NOMO-1 treated with DMSO at 0.1 percent for 48 hours (cell line): ENCODE results near the gene ANKRD13D.

Source experiments
- DNase-seq: peaks from one replicate; lab custom pipeline; 2025; ENCODE audit not compliant: unreplicated experiment; lab: John Stamatoyannopoulos, UW

ANKRD13D gene

DNA sequence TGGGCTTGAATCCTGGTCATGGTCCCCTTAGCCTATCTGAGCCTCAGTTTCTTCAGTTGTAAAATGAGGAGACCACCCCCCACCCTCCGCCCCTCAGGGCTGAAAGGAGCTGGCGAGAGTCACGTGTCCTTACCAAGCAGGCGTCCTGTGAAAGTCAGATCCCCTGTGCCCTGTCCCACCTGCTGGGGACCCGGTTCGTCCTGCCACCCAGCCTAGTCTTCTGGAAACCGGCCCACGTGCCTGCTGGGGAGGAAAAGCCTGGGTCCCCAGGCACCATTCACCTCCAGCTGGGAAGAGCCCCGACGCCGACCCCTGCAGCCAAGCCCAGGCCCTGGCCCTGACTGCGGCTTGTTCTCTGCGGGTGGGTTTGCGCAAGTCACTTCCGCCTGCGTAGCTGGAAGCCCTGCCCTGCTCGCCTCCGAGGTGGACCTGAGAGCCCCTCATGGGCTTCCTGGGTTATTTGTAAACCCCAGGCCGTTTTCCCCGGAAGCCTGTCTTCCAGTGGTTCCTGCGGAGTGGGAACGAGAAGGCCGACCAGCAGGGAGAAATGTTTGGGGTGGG is 13.5 kb downstream of the ANKRD13D start:
- peak; percentile 72 for DNase-seq

DNA sequence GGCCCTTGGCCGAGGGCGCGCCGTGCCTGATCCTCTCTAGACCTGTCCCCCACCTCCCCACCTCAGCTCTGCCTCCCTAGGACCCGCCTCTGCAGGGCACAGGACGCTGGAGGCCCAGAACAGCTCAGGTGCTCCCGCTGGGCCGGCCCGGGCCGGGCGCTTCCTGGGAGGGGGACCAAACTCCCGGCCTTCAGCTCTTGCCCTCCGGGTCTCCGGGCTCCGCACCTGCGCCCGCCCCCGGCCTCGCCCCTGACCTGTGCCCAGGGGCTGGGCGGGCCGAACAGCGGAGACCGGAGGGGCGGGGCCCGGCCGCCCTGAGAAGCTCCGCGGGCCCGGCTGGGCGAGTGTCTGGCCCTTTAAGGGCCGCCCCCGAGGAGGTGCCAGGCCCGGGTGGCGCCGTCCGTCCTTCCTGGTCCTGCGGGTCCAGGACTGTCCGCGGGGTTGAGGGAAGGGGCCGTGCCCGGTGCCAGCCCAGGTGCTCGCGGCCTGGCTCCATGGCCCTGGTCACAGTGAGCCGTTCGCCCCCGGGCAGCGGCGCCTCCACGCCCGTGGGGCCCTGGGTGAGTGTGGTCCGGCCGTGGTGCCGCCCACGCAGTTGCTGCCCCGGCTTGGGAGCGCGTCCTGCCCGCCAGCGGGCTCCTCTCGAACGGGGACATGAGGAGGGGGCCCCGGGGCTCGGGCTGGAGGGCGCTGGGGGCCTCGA is 14.2 kb downstream of the ANKRD13D start, which contains the start of gene SSH3:
TSS of gene SSH3 (plus strand) at position 399 of the 703 bp plus-strand sequence. CDS start at position 495, 96 bp downstream.
- peak; percentile 77 for DNase-seq

DNA sequence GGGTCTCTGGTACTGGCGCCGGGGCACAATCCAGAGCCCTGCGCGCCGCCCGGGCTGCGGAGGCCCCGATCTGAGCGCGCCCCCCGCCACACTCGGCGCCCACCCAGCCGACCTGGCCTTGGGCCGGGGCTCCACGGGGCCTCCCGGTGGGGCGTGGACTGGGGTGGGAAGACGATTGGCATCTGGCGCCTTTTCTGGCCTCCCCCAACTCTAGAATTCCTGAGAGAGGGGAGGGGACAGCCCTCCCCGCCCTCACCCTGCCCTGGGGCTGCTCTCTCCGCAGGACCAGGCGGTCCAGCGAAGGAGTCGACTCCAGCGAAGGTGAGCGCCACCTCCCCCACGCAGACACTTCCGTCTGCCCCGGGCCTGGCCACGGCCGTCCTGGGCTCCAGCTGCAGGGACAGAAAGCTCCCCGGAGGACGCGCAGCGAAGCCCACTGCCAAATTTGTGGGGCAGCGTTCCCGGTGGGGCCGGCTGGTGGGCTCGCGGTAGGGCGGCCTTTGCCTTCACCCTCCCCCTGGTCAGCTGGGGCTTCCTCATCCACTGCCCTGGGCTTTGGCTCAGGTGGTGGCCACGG is 14.8 kb downstream of the ANKRD13D start:
- no peak for DNase-seq

DNA sequence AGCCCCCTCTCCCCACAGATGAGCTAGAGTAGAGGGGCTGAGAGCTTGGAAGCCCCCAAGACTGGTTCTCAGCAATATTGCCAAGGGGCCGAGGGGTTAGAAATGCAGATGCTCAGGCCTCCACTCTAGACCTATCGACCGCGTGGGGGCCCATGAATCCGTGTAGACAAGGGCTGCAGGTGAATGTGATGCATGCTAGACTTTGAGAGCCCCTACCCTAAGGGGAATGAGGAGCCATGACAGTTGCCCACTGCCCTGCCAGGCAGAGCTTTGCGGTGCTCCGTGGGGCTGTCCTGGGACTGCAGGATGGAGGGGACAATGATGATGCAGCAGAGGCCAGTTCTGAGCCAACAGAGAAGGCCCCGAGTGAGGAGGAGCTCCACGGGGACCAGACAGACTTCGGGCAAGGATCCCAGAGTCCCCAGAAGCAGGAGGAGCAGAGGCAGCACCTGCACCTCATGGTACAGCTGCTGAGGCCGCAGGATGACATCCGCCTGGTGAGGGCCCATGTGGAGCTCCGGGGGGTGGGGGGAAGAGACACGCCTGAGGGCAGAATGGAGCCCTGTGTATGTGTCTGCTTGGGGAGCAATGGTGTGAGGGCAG is 15.5 kb downstream of the ANKRD13D start:
- no peak for DNase-seq

DNA sequence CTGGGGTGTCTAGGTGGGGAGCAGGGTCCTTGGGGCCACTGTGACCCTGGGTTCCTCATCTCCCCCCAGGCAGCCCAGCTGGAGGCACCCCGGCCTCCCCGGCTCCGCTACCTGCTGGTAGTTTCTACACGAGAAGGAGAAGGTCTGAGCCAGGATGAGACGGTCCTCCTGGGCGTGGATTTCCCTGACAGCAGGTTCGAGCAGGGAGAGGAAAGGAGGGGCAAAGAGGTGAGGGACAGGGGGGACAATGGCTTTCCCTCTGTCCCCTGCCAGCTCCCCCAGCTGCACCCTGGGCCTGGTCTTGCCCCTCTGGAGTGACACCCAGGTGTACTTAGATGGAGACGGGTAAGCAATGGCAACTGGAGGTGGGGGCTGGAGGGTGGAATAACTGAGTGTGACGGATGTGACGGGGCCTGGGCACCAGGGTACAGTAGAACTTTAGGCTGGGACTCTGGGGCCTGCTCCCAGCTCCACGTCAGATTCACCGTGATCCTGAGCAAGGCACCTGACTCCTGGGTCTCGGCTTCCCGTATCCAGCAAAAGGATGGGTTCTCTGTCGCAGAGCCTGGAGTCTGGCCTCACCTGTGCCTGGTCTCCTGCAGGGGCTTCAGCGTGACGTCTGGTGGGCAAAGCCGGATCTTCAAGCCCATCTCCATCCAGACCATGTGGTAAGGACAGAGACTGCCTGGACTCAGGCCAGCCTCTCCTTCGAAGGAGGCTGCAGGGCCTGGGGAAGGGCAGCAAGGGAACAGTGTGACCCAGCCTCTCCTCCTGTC is 17.9 kb downstream of the ANKRD13D start:
- no peak for DNase-seq

DNA sequence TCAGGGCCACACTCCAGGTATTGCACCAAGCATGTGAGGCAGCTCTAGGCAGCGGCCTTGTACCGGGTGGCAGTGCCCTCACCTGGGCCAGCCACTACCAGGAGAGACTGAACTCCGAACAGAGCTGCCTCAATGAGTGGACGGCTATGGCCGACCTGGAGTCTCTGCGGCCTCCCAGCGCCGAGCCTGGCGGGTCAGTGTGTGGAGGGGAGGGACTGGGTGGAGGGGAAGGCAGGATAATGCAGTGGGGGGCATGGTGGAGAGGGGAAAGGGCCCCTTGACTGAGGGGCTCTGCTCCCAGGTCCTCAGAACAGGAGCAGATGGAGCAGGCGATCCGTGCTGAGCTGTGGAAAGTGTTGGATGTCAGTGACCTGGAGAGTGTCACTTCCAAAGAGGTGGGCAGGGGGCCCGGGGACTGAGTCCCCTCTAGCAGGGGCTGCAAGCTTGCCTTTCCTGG is 18.5 kb downstream of the ANKRD13D start:
- DNase-seq = no peak

DNA sequence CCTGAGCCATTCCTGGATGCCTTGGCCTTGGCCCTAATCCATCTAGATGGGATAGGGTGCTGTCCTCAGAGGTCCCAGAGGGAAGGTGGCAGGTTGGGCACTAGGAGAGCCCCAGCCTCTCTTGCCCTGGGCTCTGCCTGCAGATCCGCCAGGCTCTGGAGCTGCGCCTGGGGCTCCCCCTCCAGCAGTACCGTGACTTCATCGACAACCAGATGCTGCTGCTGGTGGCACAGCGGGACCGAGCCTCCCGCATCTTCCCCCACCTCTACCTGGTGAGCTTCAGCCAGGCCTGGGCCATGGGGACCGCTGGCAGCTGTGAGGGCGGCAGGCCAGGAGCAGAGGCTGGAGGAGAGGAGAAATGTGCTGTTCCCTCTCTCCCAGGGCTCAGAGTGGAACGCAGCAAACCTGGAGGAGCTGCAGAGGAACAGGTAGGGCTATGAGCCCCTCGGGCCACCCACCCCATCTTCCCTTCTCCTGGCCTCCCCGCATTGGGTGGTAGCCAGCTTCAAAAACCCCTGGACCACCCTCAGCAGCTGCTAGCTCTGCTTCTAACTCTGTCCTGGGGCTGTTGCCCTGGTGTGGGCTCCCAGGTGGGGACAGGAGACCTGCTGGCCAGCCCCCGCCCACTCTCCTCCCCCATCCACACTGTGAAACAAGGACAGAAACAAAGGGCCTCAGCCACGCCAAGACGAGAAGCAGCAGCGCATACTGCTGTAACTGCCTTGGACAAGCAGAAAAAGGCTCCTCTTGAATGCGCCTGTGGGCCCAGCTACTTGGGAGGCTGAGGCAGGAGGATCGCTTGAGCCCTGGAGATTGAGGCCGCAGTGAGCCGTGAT is 19.1 kb downstream of the ANKRD13D start:
- no peak for DNase-seq

DNA sequence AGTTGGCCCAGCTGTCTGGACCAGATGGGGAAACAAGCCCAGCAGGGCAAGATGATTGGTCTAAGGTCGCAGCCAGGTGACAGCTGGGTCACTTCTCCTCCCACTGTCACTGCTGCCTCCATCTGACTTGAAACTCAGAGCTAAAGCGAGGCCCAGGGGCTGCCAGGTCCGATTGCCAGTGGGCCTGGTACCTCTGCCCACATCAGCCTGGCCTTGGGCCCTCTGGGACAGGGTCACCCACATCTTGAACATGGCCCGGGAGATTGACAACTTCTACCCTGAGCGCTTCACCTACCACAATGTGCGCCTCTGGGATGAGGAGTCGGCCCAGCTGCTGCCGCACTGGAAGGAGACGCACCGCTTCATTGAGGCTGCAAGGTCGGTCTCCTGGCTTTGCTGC is 20.1 kb downstream of the ANKRD13D start:
- DNase-seq = no peak

DNA sequence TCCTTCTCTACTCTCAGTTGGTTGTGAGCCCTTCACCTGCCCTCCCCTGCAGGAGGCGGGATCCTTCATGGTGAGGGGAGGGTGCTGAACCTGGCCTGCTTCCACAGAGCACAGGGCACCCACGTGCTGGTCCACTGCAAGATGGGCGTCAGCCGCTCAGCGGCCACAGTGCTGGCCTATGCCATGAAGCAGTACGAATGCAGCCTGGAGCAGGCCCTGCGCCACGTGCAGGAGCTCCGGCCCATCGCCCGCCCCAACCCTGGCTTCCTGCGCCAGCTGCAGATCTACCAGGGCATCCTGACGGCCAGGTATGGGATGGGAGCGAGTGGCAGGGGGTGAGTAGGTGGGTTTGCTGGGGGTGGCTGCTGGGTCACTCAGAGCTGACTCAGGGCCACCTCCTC is 20.6 kb downstream of the ANKRD13D start:
- DNase-seq = no peak

DNA sequence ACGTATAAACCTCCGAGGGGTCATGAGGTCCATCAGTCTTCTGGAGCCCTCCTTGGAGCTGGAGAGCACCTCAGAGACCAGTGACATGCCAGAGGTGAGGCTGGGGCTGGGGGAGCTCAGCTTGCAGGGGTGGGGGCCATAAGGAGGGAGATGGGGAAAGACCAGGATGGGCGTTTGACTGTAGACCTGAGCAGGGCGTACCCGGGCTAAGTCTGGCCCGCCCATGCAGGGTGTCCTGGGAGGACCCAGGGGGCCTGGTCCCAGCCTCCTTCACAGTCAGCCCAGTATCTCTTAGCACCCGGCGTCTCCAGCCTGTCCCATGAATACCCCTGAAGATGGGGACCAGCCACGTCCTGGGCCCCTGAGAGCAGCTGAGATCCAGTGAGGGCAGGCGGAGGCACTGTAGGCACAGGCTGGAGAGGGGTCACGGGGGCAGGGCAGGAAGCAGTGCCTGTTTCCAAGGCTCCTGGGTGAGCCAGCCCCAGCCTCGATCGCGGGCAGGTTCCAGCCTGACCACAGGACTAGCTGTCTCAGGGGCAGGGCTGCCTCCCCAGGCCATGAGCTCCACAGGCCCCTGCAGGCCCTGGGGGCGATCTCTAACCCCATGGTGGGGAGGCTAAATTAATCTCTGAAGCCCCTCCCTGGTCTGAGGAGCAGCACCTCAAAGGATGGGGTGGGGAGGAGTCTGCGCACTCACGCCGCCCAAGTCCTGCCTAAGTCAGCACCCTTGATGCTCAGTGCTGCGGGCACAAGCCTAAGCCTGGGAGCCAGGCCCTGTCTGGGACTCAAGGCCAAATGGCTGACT is 21.3 kb downstream of the ANKRD13D start:
- no peak for DNase-seq

DNA sequence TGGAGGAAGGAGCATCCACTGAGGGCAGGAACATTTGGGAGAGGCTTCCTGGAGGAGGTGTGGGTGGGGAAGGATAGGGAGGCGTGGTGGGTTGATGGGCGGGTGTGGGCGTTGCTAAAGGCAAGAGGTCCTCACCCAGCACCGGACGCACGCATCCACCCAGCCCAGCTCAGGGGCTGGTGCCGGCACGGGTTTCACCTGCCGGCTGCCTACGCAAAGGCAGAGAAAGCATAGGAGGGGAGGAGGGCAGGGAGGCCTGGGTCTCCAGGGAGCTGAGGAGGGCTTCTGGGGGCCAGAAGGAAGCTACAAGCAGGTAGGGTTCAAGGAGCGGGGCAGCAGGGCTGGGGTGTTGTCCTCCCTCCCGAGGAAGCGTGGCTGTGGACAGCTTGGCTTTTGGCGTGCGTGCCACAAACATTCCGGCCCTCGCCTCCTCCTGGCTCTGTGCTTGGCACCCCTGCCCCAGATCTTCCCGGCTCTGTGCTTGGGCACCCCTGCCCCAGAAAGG is 22.0 kb downstream of the ANKRD13D start:
- DNase-seq = no peak

DNA sequence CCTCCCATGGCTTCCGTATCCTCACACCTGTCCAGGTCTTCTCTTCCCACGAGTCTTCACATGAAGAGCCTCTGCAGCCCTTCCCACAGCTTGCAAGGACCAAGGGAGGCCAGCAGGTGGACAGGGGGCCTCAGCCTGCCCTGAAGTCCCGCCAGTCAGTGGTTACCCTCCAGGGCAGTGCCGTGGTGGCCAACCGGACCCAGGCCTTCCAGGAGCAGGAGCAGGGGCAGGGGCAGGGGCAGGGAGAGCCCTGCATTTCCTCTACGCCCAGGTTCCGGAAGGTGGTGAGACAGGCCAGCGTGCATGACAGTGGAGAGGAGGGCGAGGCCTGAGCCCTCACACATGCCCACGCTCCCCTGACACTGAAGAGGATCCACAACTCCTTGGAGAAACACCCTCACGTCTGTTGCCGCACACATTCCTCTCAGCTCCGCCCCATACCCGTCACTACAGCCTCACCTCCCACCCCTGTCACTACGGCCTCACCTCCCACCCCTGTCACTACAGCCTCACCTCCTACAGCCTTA is 22.5 kb downstream of the ANKRD13D start:
- DNase-seq = no peak

DNA sequence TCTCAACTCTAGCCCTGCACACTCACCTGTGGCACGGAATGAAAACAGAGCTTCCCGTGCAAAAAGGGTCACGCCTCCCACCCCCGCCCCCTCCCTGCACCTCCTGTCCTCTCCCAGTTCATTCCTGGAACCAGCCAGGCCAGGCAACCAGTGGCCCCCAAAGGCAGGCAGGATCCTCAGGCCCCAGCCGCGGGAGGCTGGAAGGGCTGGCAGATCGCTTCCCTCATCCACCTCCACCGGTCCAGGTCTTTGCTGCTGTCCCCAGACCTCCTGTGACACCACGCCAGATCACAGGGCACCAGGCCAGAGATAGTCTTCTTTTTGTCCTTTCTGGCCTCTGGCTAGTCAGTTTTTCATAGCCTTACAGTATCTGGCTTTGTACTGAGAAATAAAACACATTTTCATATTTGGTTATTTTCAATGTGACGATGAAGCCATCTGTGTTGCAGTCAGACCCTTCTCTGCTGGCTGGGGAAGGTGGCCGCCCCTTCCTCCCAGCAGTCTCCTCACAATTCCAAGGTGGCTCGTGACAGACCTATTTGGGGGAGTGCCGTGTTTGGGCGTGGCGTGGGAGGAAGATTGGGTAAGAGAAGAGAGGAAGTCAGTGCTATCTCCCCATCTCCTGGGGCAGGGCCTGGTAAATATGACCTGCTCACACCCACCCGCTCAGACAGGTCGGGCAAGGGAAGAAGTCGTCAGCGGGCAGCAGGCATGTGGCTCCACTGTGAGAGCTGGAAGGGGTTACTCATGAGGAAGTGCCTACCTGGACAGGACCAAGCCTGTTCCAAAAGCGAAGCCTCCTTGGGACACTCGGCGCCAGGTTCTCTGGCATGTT is 23.3 kb downstream of the ANKRD13D start:
- DNase-seq = peak; percentile 77

DNA sequence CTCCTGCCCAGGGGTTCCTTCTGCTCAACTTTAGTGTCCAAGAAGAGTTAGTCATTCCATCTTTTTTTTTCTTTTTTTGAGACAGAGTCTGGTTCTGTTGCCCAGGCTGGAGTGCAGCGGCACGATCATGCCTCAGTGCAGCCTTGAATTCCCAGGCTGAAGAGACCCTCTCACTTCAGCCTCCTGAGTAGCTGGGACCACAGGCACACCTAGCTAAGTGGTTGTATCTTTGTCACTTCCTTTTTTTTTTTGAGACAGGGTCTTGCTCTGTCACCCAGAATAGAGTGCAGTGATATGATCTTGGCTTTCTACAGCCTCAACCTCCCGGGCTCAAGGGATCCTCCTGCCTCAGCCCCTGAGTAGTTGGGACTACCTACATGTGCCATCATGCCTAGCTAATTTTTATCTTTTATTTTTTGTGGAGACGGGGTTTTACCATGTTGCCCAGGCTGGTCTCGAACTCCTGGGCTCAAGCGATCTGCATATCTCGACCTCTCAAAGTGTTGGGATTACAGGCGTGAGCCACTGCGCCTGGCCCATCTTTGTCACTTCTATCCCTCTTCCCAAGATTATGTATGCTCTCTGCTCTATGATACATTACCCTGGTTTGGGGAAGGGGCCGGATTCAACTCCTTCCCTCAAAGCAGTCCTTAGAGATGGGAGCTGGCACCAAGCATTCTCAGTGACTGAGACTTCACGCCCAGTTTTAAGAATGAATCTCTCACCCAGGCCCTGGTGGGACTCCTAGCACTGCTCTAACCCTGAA is 24.2 kb downstream of the ANKRD13D start:
- no peak for DNase-seq

DNA sequence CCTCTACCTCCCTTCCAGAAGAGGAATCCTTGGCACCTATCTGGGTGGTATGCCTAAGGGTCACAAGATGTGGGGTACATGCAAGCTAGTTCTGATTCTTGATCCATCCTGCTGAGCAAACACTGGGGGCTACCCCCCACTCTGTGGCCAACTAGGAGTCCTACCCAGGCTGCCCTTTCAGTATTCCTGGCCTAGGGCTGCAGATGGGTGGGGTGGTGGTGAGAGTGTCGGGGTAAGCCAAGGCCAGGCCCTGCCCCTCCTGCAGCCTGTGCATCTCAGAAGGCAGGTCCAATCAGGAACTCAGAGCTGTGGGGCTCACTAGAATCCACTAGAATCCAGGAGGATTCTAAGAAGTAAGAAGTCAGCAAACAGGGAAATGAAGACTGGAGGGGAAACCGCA is 25.1 kb downstream of the ANKRD13D start:
- no peak for DNase-seq

DNA sequence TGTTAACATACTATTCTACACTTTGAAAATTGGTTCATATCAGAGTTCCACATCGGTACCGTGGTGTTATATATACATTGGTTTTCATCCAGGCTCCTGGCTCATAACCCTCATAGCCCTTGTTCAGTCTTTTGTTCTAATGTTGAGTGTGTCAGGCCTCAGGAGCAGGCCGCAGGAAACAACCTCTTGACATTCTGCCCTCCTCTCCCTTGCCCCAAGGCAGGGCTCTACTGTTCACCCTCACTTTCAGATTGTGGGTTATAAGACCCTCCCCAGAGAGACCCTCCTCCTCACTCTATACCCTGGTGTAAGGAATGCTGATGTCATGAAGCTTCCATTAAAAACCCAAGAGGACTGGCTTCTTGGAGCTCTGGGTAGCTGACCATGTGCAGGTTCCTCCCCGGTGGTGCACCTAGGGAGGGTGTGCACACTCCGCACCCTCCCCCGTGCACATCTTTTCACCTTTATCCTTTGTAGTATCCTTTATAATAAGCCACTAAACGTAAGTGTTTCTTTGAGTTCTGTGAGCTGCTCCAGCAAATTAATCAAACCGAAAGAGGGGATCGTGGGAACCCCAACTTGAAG is 26.3 kb downstream of the ANKRD13D start:
- DNase-seq = no peak

DNA sequence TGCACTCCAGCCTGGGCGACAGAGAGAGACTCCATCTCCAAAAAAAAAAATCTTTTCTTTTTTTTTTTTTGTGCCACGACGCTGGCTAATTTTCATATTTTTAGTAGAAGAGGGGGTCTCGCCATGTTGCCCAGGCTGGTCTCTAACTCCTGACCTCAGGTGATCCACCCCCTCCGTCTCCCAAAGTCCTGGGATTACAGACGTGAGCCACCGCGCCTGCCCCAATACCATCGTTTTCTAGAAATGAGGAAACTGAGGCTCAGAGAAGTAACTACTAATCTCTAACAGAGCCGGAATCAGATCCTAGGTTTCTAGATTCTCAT is 27.7 kb downstream of the ANKRD13D start:
- DNase-seq = no peak
